Esophagus squamous epithelium (tissue), 5 donors: ENCODE measurements around the gene IL20RA. TPM values are rescaled to one million over a fixed set of nuclear protein-coding genes. Genes with fewer than 3 reads are reported as not detected.

Source experiments
- DNase-seq: peaks from one replicate; lab custom pipeline; 2025; lab: John Stamatoyannopoulos, UW
- H3K27ac ChIP-seq, 4 donors: fragments of 200-600 bp; sonication (generic); one replicate each; pipeline ENCODE4 v1.5.1; 2016 to 2019; ENCODE audit warnings: mild to moderate bottlenecking in 1 of 4
- H3K27me3 ChIP-seq, 4 donors: fragments of 200-600 bp; sonication (generic); 1 replicate in 3 of 4; 2 replicates in 1 of 4; pipeline versions ENCODE4 v1.5.1 to v1.6.0; 2017 to 2021; ENCODE audit warnings: antibody characterized with exemption in 1 of 4
- H3K36me3 ChIP-seq, 3 donors: fragments of 200-600 bp; sonication (generic); one replicate each; pipeline ENCODE4 v1.5.1; 2016 to 2019
- H3K4me1 ChIP-seq, 3 donors: fragments of 200-600 bp; sonication (generic); one replicate each; pipeline ENCODE4 v1.5.1; 2017 to 2019
- H3K4me3 ChIP-seq, 4 donors: fragments of 200-600 bp; sonication (generic); 1 replicate in 3 of 4; 2 replicates in 1 of 4; pipeline ENCODE4 v1.5.1; 2016 to 2019; ENCODE audit warnings: mild to moderate bottlenecking in 2 of 4, moderate library complexity in 1 of 4
- H3K9me3 ChIP-seq, 3 donors: fragments of 200-600 bp; sonication (generic); one replicate each; pipeline ENCODE4 v1.5.1; 2016 to 2019
- CTCF ChIP-seq, 6 experiments: fragments of 450-650 bp in 4 of 6; fragments of 200-600 bp in 2 of 6; sonication (generic) in 2 of 6; IDR thresholded peaks; one replicate each; pipeline ENCODE4 v1.5.1; 2016 to 2019; ENCODE audit warnings: antibody characterized with exemption in 6 of 6, mild to moderate bottlenecking in 4 of 6, moderate library complexity in 4 of 6
- POLR2A ChIP-seq, 4 donors: fragments of 450-650 bp; IDR thresholded peaks; one replicate each; pipeline ENCODE4 v1.6.1; 2017; ENCODE audit warnings: antibody characterized with exemption in 4 of 4, mild to moderate bottlenecking in 4 of 4, moderate library complexity in 3 of 4
- WGBS, 2 donors: methylation state at CpG; one replicate each; pipeline ENCODE4 v1.1.5; 2018; 5-methylcytosine and 5-hydroxymethylcytosine counted together
- intact Hi-C: fragments of 100-400 bp; cut with DNase I; formaldehyde crosslinking; loops from one replicate; pipeline ENCODE4 v1.15.0; 2022
- total RNA-seq, 4 donors: library from RNA; depleted of rRNA; stranded (reverse); fragments of >200 nt; gene quantifications; one replicate each; pipeline ENCODE4 v1.1.0, GENCODE V29; 2016
- donor health status: DM: yes; HTN: yes; CAD: no.

The IL20RA gene
- 10 to 100 TPM; 11.1 to 20.7 (median 13.1) TPM for total RNA-seq

- Histone ChIP-seq H3K27ac (peak within 1 kb of the TSS; percentile 78 to 98 (median 87)), H3K4me3 (peak within 1 kb of the TSS; percentile 64 to 97 (median 86)), H3K27me3 (peaks cover 0 to 35% (median 0%) of the 10 kb centered on the region in 4 donors), H3K4me1 (peaks cover 0 to 30% (median 0%) of the 10 kb centered on the region in 3 donors), H3K9me3 (no peaks in the 10 kb centered on the region), H3K36me3 (no peaks in the 10 kb centered on the region)
- no peak for TF ChIP-seq POLR2A (IDR thresholded peaks at IDR 0.05)
- TF ChIP-seq CTCF (IDR thresholded peaks at IDR 0.05) = peak in 2 of 6 experiments; percentile 27 to 31
- 13 to 57% methylated on average over 2 to 23 of the region's 83 CpGs for WGBS, 2 donors
- intact Hi-C loops = no loop called here
- no peak for DNase-seq
Observed at GRCh38 chr6:137044366-137045221, at the start of gene IL20RA. Gene IL20RA (minus strand): TSS chr6:137044965. CDS start chr6:137044728, 237 bp downstream.

- H3K9me3 ChIP-seq = no peaks in the 10 kb centered on the region
- no peak for DNase-seq
- no peak overlapping the region for H3K27ac ChIP-seq
- 79 to 91% methylated on average over 6 of the region's 6 CpGs for WGBS, 2 donors
- no peak for TF ChIP-seq POLR2A (IDR thresholded peaks at IDR 0.05)
- H3K36me3 ChIP-seq = no peaks in the 10 kb centered on the region
- peaks cover 0 to 11% (median 0%) of the 10 kb centered on the region in 3 donors for H3K4me1 ChIP-seq
- intact Hi-C loops = loop anchor here (10.0 kb wide), 1 partner anchor 221 kb away; no protein-coding TSS in a partner anchor
- H3K4me3 ChIP-seq = no peak overlapping the region
- no peaks in the 10 kb centered on the region for H3K27me3 ChIP-seq
Observed at GRCh38 chr6:137093183-137094069, 48.7 kb upstream of the IL20RA start.

- 64 to 67% methylated on average over 1 of the region's 1 CpG for WGBS, 2 donors
- H3K27me3 ChIP-seq = no peaks in the 10 kb centered on the region
- TF ChIP-seq POLR2A (IDR thresholded peaks at IDR 0.05) (no peak), CTCF (IDR thresholded peaks at IDR 0.05) (no peak)
- H3K4me3 ChIP-seq = no peak overlapping the region
- H3K4me1 ChIP-seq = peaks cover 0 to 11% (median 0%) of the 10 kb centered on the region in 3 donors
- intact Hi-C loops = loop anchor here (10.0 kb wide), 1 partner anchor 223 kb away; no protein-coding TSS in a partner anchor
- no peaks in the 10 kb centered on the region for H3K9me3 ChIP-seq
- no peak for DNase-seq
- H3K27ac ChIP-seq = no peak overlapping the region
- no peaks in the 10 kb centered on the region for H3K36me3 ChIP-seq
Observed at GRCh38 chr6:137092018-137092417, 47.3 kb upstream of the IL20RA start.

GRCh38 chr6:137089305-137089704, 44.5 kb upstream of the IL20RA start:
- TF ChIP-seq POLR2A (IDR thresholded peaks at IDR 0.05) (no peak), CTCF (IDR thresholded peaks at IDR 0.05) (no peak)
- Histone ChIP-seq H3K27ac (no peak overlapping the region), H3K4me1 (peaks cover 0 to 4% (median 0%) of the 10 kb centered on the region in 3 donors), H3K4me3 (no peak overlapping the region), H3K9me3 (no peaks in the 10 kb centered on the region), H3K36me3 (no peaks in the 10 kb centered on the region), H3K27me3 (no peaks in the 10 kb centered on the region)
- intact Hi-C loops = no loop called here
- no peak for DNase-seq
- WGBS, 2 donors = 37 to 38% methylated on average over 4 to 5 of the region's 5 CpGs

GRCh38 chr6:137087902-137088301, 43.1 kb upstream of the IL20RA start:
- TF ChIP-seq CTCF (IDR thresholded peaks at IDR 0.05) = no peak
- TF ChIP-seq POLR2A (IDR thresholded peaks at IDR 0.05) = no peak
- Histone ChIP-seq H3K27ac (no peak overlapping the region), H3K36me3 (no peaks in the 10 kb centered on the region), H3K4me1 (no peaks in the 10 kb centered on the region), H3K9me3 (no peaks in the 10 kb centered on the region), H3K27me3 (no peaks in the 10 kb centered on the region), H3K4me3 (no peak overlapping the region)
- intact Hi-C loops = no loop called here
- no peak for DNase-seq
- 42 to 64% methylated on average over 2 to 3 of the region's 3 CpGs for WGBS, 2 donors
